ENCODE data around the gene GDI1.

Gene GDI1

GRCh38 chrX:154437971-154438893 is 1.3 kb downstream of the GDI1 start:
- FAIRE-seq: no peak

GRCh38 chrX:154439841-154440240 is 2.9 kb downstream of the GDI1 start:
- FAIRE-seq: no peak

- no peak for FAIRE-seq
Measured at GRCh38 chrX:154440623-154441357, 3.8 kb downstream of the GDI1 start.

- no peak for FAIRE-seq
Measured at GRCh38 chrX:154441564-154441963, 4.6 kb downstream of the GDI1 start.

GRCh38 chrX:154441984-154442707 is 5.2 kb downstream of the GDI1 start:
- no peak for FAIRE-seq

GRCh38 chrX:154443479-154443910 is 6.5 kb downstream of the GDI1 start:
- FAIRE-seq: no peak

GRCh38 chrX:154443992-154444754 is 7.2 kb downstream of the GDI1 start, which contains the start of gene FAM50A:
Gene FAM50A, plus strand, starts transcription at chrX:154444141. Its CDS starts 95 bp downstream, at chrX:154444236.
- no peak for FAIRE-seq

GRCh38 chrX:154444755-154445246 is 7.8 kb downstream of the GDI1 start:
- no peak for FAIRE-seq

- FAIRE-seq: no peak
Measured at GRCh38 chrX:154445776-154446175, 8.8 kb downstream of the GDI1 start.

GRCh38 chrX:154446430-154446829 is 9.5 kb downstream of the GDI1 start:
- no peak for FAIRE-seq

- FAIRE-seq: no peak
Measured at GRCh38 chrX:154448484-154448883, 11.5 kb downstream of the GDI1 start.

- FAIRE-seq: no peak
Measured at GRCh38 chrX:154449618-154450017, 12.7 kb downstream of the GDI1 start.

- no peak for FAIRE-seq
Measured at GRCh38 chrX:154450312-154450711, 13.4 kb downstream of the GDI1 start.

- no peak for FAIRE-seq
Measured at GRCh38 chrX:154452823-154453222, 15.9 kb downstream of the GDI1 start.

GRCh38 chrX:154457491-154458115 is 20.6 kb downstream of the GDI1 start:
- no peak for FAIRE-seq

- no peak for FAIRE-seq
Measured at GRCh38 chrX:154458116-154458953, 21.4 kb downstream of the GDI1 start, which contains the start of gene PLXNA3. Gene PLXNA3, plus strand, starts transcription at chrX:154458281. Its CDS starts 1,903 bp downstream, at chrX:154460184.

- no peak for FAIRE-seq
Measured at GRCh38 chrX:154458954-154459778, 22.2 kb downstream of the GDI1 start.

- no peak for FAIRE-seq
Measured at GRCh38 chrX:154459832-154460231, 22.9 kb downstream of the GDI1 start.

GRCh38 chrX:154460326-154460725 is 23.4 kb downstream of the GDI1 start:
- no peak for FAIRE-seq

GRCh38 chrX:154462396-154462795 is 25.4 kb downstream of the GDI1 start:
- FAIRE-seq: no peak
